SU-DHL-6 (cell line): Measurements from ENCODE around the gene POU4F1.

Experiments used
- EZH2phosphoT487 ChIP-seq: fragments of 200-600 bp; sonication (generic), shearing (Covaris generic); conservative IDR thresholded peaks from 2 replicates; pipeline ENCODE4 v1.6.1; 2018; ENCODE audit warnings: mild to moderate bottlenecking, antibody characterized with exemption, low read length, moderate library complexity, mixed read lengths
- TF ChIP-seq, protein P1 (sequence below): fragments of 200-600 bp; sonication (generic); IDR thresholded peaks from one replicate; pipeline ENCODE4 v1.5.1; 2017; ENCODE audit warnings: antibody characterized with exemption, mild to moderate bottlenecking, low read length, moderate library complexity; ENCODE audit not compliant: insufficient read depth, poor library complexity, severe bottlenecking

DNA sequence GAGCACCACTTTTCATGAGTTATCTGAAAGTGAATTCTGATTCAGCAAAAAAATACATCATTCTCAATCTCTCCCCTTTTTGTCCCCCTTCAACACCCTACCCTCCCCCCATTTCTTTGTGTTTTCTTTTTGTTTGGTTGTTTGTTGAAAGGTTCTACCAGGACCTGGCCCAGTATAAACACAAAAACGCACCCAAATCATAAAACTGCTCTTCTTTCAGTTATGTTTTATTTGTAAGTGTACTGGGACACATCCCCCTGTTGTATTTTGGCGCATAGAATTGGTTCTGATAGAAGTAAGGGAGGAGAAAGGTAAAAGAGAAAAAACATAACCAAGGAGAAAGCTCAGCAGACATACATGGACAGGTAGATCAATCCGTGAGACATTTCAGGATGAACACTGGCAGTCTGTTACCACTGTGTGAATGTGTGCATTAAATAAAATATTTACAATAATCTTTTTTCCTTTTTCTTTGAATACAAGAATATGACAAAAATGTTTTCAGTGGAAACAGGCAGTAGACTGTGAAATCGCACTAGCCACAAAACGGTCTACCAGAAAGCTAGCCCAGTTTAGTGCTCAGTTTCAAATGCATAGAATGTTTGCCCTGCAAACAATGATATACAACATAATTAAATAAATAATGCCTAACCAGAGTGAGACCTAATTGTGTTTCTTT lies 4.2 kb downstream of the POU4F1 start:
- TF ChIP-seq, protein P1, sequence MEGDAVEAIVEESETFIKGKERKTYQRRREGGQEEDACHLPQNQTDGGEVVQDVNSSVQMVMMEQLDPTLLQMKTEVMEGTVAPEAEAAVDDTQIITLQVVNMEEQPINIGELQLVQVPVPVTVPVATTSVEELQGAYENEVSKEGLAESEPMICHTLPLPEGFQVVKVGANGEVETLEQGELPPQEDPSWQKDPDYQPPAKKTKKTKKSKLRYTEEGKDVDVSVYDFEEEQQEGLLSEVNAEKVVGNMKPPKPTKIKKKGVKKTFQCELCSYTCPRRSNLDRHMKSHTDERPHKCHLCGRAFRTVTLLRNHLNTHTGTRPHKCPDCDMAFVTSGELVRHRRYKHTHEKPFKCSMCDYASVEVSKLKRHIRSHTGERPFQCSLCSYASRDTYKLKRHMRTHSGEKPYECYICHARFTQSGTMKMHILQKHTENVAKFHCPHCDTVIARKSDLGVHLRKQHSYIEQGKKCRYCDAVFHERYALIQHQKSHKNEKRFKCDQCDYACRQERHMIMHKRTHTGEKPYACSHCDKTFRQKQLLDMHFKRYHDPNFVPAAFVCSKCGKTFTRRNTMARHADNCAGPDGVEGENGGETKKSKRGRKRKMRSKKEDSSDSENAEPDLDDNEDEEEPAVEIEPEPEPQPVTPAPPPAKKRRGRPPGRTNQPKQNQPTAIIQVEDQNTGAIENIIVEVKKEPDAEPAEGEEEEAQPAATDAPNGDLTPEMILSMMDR: no peak
- TF ChIP-seq EZH2phosphoT487: no peak
